Mesothelial cell of epicardium (in vitro differentiated cells): Measurements from ENCODE around the gene TTC7B. TPM values are rescaled to one million over a fixed set of nuclear protein-coding genes. Genes with fewer than 3 reads are reported as not detected.

ENCODE experiments used
- DNase-seq, 2 experiments: peaks; one replicate each; pipeline ENCODE4 v3.0.0; 2021; ENCODE audit warnings: low spot score in 2 of 2; ENCODE audit not compliant: unreplicated experiment in 2 of 2
- H3K27ac Mint-ChIP-seq: 2 replicates; pipeline ENCODE4 v1.8.0; 2021; ENCODE audit warnings: mixed read lengths
- H3K27me3 Mint-ChIP-seq: 2 replicates; pipeline ENCODE4 v1.8.0; 2021; ENCODE audit warnings: low read depth, mixed read lengths
- H3K36me3 Mint-ChIP-seq: 2 replicates; pipeline ENCODE4 v1.8.0; 2021; ENCODE audit warnings: mixed read lengths
- H3K4me1 Mint-ChIP-seq: 2 replicates; pipeline ENCODE4 v1.8.0; 2021; ENCODE audit warnings: mixed read lengths
- H3K4me3 Mint-ChIP-seq: 2 replicates; pipeline ENCODE4 v1.8.0; 2021; ENCODE audit warnings: mild to moderate bottlenecking, moderate library complexity, mixed read lengths
- H3K9me3 Mint-ChIP-seq: 2 replicates; pipeline ENCODE4 v1.8.0; 2021; ENCODE audit warnings: mixed read lengths
- total RNA-seq: library from RNA; stranded (reverse); gene quantifications from 3 replicates; pipeline ENCODE4 v1.2.1, GENCODE V29; 2021
- TF ChIP-seq, protein P1 (sequence below): fragments of 200-600 bp; sonication (generic); IDR thresholded peaks from one replicate; pipeline ENCODE4 v1.5.0; 2021; ENCODE audit warnings: antibody characterized with exemption; ENCODE audit not compliant: unreplicated experiment

Gene TTC7B
- total RNA-seq, 1 donor from 2014 or later: 56.5 TPM

DNA sequence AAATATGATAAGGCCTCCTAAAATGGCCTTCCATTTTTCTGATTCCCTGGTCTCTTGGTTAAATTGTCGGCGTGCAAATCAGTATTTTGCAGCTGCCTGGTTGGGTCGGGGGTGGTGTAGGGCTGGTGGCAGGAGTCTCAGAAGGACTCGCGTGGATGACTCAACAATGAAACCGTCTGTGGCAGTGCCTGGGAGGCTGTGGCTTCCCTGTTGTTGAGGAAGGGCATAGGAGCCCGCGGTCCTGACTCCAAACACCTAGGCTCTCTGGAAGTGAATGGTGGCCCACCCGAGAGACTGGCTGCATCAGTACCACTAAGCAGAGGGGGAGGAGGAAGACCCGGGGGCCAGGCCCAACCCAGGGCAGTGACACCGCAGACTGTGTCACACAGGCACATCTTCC is 207.9 kb downstream of the TTC7B start:
- H3K27me3 Mint-ChIP-seq: no peaks in the 10 kb centered on the region
- no peaks in the 10 kb centered on the region for H3K9me3 Mint-ChIP-seq
- H3K4me3 Mint-ChIP-seq: no peak overlapping the region
- TF ChIP-seq, protein P1, sequence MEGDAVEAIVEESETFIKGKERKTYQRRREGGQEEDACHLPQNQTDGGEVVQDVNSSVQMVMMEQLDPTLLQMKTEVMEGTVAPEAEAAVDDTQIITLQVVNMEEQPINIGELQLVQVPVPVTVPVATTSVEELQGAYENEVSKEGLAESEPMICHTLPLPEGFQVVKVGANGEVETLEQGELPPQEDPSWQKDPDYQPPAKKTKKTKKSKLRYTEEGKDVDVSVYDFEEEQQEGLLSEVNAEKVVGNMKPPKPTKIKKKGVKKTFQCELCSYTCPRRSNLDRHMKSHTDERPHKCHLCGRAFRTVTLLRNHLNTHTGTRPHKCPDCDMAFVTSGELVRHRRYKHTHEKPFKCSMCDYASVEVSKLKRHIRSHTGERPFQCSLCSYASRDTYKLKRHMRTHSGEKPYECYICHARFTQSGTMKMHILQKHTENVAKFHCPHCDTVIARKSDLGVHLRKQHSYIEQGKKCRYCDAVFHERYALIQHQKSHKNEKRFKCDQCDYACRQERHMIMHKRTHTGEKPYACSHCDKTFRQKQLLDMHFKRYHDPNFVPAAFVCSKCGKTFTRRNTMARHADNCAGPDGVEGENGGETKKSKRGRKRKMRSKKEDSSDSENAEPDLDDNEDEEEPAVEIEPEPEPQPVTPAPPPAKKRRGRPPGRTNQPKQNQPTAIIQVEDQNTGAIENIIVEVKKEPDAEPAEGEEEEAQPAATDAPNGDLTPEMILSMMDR: no peak
- peaks cover 8% of the 10 kb centered on the region for H3K4me1 Mint-ChIP-seq
- no peak overlapping the region for H3K27ac Mint-ChIP-seq
- DNase-seq: no peak
- H3K36me3 Mint-ChIP-seq: peaks cover 7% of the 10 kb centered on the region

DNA sequence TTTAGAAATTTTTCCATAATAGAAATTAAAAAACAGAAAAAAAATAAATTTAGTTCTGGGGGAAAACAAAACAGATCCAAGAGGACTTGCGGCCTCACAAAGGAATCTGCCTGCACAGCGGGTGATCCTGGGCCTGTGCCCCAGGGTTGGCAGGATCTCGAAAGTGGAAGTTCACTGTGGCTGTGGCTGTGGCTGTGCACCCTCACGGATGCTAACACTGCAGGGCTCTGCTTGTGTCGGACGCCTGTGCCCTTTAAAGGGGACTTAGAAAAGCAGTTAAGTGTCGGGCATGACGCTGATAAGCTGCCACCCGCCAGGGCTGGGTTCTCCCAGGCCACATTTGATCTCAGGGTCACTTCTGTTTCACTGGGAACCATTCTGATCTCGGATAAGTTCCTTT is 209.1 kb downstream of the TTC7B start:
- Mint-ChIP-seq H3K4me1 (peaks cover 8% of the 10 kb centered on the region), H3K9me3 (no peaks in the 10 kb centered on the region), H3K4me3 (no peak overlapping the region), H3K36me3 (peaks cover 7% of the 10 kb centered on the region), H3K27ac (no peak overlapping the region), H3K27me3 (no peaks in the 10 kb centered on the region)
- no peak for DNase-seq
- TF ChIP-seq, protein P1: no peak

DNA sequence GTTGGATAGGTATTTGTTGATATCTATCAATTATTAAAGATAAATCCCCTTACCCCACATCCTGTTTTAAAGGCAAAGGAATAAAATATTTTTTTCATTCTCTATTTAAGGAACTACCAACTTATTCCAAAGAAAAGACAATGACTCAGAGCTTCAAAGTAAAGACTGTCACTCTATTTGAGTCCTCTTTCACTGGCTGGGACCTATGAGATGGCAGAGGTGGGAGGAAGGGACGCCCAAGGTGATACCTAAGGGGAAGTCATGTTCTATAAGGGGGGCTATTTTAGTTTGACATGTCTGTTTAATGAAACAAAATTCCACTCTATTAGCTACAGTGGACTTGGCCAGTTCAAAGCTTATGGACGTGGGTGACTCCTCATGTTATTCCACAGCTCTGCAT is 209.8 kb downstream of the TTC7B start:
- TF ChIP-seq, protein P1: no peak
- H3K4me3 Mint-ChIP-seq: no peak overlapping the region
- H3K36me3 Mint-ChIP-seq: peaks cover 7% of the 10 kb centered on the region
- no peak overlapping the region for H3K27ac Mint-ChIP-seq
- no peak for DNase-seq
- H3K9me3 Mint-ChIP-seq: no peaks in the 10 kb centered on the region
- H3K4me1 Mint-ChIP-seq: peaks cover 6% of the 10 kb centered on the region
- no peaks in the 10 kb centered on the region for H3K27me3 Mint-ChIP-seq

DNA sequence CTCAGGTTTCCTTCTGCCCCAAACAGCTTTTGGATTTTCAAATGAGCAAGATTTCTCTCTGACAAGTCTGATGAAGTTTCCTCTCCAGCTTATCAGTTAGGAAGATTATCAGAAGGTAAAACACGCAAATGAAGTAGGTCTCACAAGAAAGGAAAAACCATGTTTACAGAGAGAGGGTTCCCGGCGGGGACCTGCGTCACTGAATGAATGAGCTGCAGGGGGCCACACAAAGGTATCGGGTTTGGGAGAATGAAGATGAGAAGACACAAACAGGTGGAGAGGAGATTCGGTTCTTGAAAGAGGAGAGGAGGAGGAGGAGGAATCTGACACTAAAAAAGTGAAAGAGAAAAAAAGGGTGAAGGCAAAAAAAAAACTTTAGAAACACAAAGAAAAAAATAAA is 210.8 kb downstream of the TTC7B start:
- Mint-ChIP-seq H3K36me3 (peaks cover 7% of the 10 kb centered on the region), H3K9me3 (no peaks in the 10 kb centered on the region), H3K27me3 (no peaks in the 10 kb centered on the region), H3K27ac (no peak overlapping the region), H3K4me3 (no peak overlapping the region), H3K4me1 (peaks cover 7% of the 10 kb centered on the region)
- DNase-seq: no peak
- TF ChIP-seq, protein P1: no peak

DNA sequence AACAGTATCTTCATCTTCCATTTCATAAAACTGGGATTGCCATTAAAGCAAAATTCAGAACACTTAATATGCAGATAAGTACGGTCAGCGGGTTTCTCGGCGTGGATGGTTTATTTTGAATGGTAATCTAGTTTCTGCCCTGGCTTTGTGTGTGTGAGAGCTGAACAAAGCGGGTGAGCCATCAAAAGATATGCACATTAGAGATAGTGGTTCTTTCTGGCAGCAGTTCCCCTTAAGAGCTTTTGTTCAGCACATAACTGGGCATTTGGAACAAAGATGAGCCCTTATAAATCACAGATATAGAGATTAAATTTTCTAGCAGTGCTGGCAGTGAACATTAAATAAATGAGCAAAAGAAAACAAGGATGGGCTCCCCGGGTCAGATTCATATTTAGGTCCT is 211.9 kb downstream of the TTC7B start:
- no peak overlapping the region for H3K27ac Mint-ChIP-seq
- no peak for DNase-seq

More for the DNA sequence above, 211.9 kb downstream of the TTC7B start:
- Mint-ChIP-seq H3K4me3 (no peak overlapping the region), H3K27me3 (no peaks in the 10 kb centered on the region), H3K9me3 (no peaks in the 10 kb centered on the region), H3K4me1 (peaks cover 17% of the 10 kb centered on the region), H3K36me3 (peaks cover 7% of the 10 kb centered on the region)
- TF ChIP-seq, protein P1: no peak
